Stimulated activated CD8-positive, alpha-beta memory T cell treated with anti-CD3 and anti-CD28 coated beads, Interleukin-7, amount 100 ng/mL, for 48 hours (primary cell): Measurements from ENCODE around the gene USP48.

Experiments used
- DNase-seq, 2 donors: peaks; one replicate each; pipeline ENCODE4 v3.0.0-alpha.2; 2020; ENCODE audit warnings: low read depth in 1 of 2; ENCODE audit errors: extremely low read depth in 1 of 2

USP48 gene

GRCh38 chr1:21669258-21670058 lies 113.5 kb downstream of the USP48 start, which contains the start of gene RAP1GAP:
Gene RAP1GAP, minus strand, starts transcription at chr1:21669357. Its CDS starts 49,325 bp downstream, at chr1:21620032.
- DNase-seq = no peak

GRCh38 chr1:21668951-21669257 lies 114.0 kb downstream of the USP48 start:
- DNase-seq = no peak

GRCh38 chr1:21668232-21668950 lies 114.6 kb downstream of the USP48 start:
- DNase-seq = no peak

- no peak for DNase-seq
Observed at GRCh38 chr1:21667348-21668231, 115.4 kb downstream of the USP48 start.

DNA sequence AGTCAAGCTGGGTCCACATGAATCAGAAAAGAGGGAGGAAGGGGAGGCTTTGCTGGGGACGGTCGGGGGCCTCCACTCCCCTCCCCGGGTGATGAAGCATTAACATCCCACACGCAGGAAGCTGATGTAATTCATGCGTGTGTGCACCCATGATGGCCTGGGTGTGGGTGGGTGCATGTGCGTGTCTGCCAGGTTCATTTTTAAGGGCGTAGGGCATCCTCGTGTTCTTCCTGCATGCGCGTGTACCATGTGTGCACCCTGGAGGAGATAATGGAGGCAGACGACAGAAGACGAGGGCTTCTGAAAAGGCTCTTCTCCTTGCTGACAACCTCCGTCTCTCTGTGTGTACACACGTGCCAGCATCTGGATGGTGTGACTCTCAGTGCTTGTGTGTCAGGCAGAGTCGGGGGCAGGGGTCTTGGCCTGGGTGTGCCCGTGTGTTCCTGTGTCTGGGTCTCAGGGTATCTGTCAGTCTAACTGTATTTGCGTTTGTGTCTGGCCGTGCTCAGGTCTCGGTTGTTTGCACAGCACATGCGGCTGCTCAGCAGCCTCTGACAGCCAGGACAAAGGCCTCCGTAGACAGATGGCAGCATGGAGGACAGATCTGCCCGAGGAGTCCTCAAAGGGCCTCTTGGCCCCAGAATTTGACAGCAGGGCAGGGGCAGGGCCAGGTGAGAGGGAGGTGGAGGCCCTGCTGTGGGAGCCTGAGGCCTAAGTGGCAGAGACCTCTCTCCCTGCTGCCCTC lies 116.2 kb downstream of the USP48 start:
- DNase-seq = no peak

- no peak for DNase-seq
Observed at GRCh38 chr1:21665711-21666575, 117.0 kb downstream of the USP48 start.

GRCh38 chr1:21664806-21665588 lies 118.0 kb downstream of the USP48 start:
- DNase-seq = no peak

DNA sequence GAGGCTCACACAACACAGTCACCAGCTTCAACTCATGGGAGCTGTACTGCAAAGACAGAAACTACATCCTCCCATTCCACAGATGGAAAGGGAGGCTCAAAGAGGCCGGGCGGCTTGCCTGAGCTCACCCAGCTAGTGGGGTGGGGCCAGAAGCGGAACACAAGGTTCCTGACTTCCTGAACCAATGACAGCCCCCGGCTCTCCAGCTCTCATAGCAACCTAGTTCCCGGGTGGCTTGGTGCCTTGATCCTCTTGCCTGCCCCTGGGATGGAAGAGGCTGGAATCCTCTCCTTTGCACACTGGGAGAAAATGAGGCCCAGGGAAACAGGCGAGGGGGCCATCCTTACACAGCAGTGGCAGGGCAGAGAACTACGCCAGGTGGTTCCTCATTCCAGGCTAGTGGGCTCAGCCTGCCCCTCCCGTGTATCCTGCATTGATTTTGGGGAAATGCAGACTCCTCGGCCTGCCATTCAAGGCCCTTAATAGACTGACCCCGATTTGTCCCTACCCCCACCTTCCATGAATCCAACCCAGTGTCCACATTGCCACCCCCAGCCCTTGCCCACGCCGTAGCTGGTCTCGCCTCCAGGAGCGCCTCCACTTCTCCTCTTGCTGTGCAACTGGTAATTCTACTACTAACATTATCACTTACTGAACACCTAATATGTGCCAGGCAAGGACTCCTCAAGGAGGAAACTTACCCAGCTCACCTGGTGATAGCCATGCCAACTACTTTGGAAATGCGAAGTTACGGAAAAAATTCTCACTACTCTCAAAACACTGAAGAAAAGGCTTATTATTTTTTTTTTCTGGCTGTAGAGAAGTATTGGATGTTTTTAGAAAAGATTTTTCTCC lies 118.8 kb downstream of the USP48 start:
- DNase-seq = no peak

- no peak for DNase-seq
Observed at GRCh38 chr1:21663248-21663950, 119.5 kb downstream of the USP48 start.

GRCh38 chr1:21662426-21663247 lies 120.3 kb downstream of the USP48 start:
- DNase-seq = no peak

DNA sequence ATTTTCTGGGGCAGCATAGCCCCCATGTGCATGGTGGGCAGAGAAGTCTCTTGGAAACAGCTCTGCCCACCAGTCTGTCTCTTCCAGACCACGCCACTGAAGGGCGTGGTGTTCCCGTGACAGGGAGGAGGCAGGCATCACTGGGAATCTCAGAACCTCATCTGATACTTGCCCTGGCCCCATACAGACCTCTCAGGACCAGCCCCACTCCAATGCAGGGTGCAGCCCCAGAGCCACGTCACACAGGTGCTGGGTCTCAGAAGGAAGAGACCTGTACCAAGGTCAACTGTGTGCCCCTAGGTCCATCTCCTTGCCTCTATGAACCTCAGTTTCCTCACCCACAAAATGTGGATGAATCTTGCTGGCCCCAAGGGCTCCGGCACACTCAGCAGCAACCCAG lies 121.1 kb downstream of the USP48 start:
- no peak for DNase-seq

GRCh38 chr1:21659924-21660326 lies 123.0 kb downstream of the USP48 start:
- no peak for DNase-seq

- DNase-seq = peak; percentile 44 to 53
Observed at GRCh38 chr1:21659099-21659923, 123.6 kb downstream of the USP48 start.

- no peak for DNase-seq
Observed at GRCh38 chr1:21657456-21658190, 125.3 kb downstream of the USP48 start.

DNA sequence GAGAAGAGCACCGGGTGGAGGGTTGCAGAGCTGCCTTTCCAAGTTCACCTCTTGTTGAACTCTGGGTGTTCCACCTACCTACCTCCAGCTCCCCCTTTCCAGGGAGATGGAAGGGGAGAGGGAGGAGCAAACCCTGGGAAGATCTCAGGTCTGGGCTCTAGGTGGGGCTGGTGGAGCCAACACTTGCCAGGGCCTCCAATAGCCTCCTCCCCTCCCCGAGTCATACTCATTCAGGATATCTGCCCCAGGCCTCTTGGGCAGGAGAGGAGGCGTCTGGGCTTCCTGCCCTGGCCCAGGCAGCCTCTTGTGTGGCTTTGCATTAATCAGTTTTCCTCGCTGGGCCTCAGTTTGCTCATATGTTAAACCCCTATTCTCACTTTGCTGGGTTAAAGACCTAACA lies 127.2 kb downstream of the USP48 start:
- DNase-seq = no peak
